RWPE2 (cell line): ENCODE data around the gene SLC15A1.

Experiments
- ATAC-seq: fragments of 200-7000 bp; cut with Tn5 transposase; 3 replicates; pipeline ENCODE4 v1.9.1; 2021; ENCODE audit warnings: low read depth
- DNase-seq: peaks from one replicate; pipeline ENCODE4 v3.0.0-alpha.2; 2020; ENCODE audit warnings: low spot score
- H3K27ac ChIP-seq: fragments of 450-650 bp; 2 replicates; pipeline ENCODE4 v1.5.1; 2017; ENCODE audit warnings: mild to moderate bottlenecking; ENCODE audit not compliant: poor library complexity, severe bottlenecking
- H3K27me3 ChIP-seq: fragments of 250-450 bp; sonication (Bioruptor Pico); 2 replicates; pipeline ENCODE4 v1.5.1; 2021; ENCODE audit warnings: mild to moderate bottlenecking, moderate library complexity; ENCODE audit not compliant: insufficient read depth, poor library complexity, severe bottlenecking
- H3K36me3 ChIP-seq: fragments of 250-450 bp; sonication (Bioruptor Pico); 2 replicates; pipeline ENCODE4 v1.5.1; 2020; ENCODE audit warnings: low read depth, mild to moderate bottlenecking, moderate library complexity
- H3K4me1 ChIP-seq: fragments of 250-450 bp; sonication (Bioruptor Pico); 2 replicates; pipeline ENCODE4 v1.5.1; 2021; ENCODE audit warnings: mild to moderate bottlenecking, moderate library complexity; ENCODE audit not compliant: insufficient read depth, poor library complexity, severe bottlenecking
- H3K4me3 ChIP-seq: fragments of 250-450 bp; sonication (Bioruptor Pico); 2 replicates; pipeline ENCODE4 v1.5.1; 2021; ENCODE audit warnings: mild to moderate bottlenecking, moderate library complexity; ENCODE audit not compliant: severe bottlenecking
- H3K9me3 ChIP-seq: fragments of 250-450 bp; sonication (Bioruptor Pico); 2 replicates; pipeline ENCODE4 v1.5.1; 2021; ENCODE audit warnings: mild to moderate bottlenecking, moderate library complexity; ENCODE audit not compliant: severe bottlenecking
- CTCF ChIP-seq: fragments of 450-650 bp; IDR thresholded peaks from one replicate; pipeline ENCODE4 v1.5.1; 2017; ENCODE audit warnings: mild to moderate bottlenecking, moderate library complexity; ENCODE audit not compliant: poor library complexity, severe bottlenecking

SLC15A1 gene

GRCh38 chr13:98672947-98673613 is 79.4 kb downstream of the SLC15A1 start:
- peak; percentile 76 for ATAC-seq
- Histone ChIP-seq H3K9me3 (no peaks in the 10 kb centered on the region), H3K27me3 (no peaks in the 10 kb centered on the region), H3K4me1 (no peaks in the 10 kb centered on the region), H3K27ac (no peak overlapping the region), H3K4me3 (no peak overlapping the region), H3K36me3 (no peaks in the 10 kb centered on the region)
- TF ChIP-seq CTCF: peak; percentile 94
- no peak for DNase-seq

GRCh38 chr13:98668155-98668554 is 84.3 kb downstream of the SLC15A1 start:
- no peak overlapping the region for H3K27ac ChIP-seq
- DNase-seq (no peak), ATAC-seq (no peak)
- H3K9me3 ChIP-seq: no peaks in the 10 kb centered on the region
- no peak overlapping the region for H3K4me3 ChIP-seq
- no peak for TF ChIP-seq CTCF
- H3K4me1 ChIP-seq: peaks cover 11% of the 10 kb centered on the region
- no peaks in the 10 kb centered on the region for H3K27me3 ChIP-seq
- no peaks in the 10 kb centered on the region for H3K36me3 ChIP-seq

GRCh38 chr13:98665638-98665995 is 86.9 kb downstream of the SLC15A1 start:
- ATAC-seq (no peak), DNase-seq (no peak)
- no peaks in the 10 kb centered on the region for H3K27me3 ChIP-seq
- H3K4me1 ChIP-seq: peaks cover 11% of the 10 kb centered on the region
- H3K9me3 ChIP-seq: no peaks in the 10 kb centered on the region
- no peak overlapping the region for H3K4me3 ChIP-seq
- H3K36me3 ChIP-seq: no peaks in the 10 kb centered on the region
- H3K27ac ChIP-seq: no peak overlapping the region
- no peak for TF ChIP-seq CTCF

GRCh38 chr13:98664924-98665637 is 87.4 kb downstream of the SLC15A1 start:
- Histone ChIP-seq H3K4me1 (peaks cover 11% of the 10 kb centered on the region), H3K4me3 (no peak overlapping the region), H3K27me3 (no peaks in the 10 kb centered on the region), H3K27ac (no peak overlapping the region), H3K9me3 (no peaks in the 10 kb centered on the region), H3K36me3 (no peaks in the 10 kb centered on the region)
- TF ChIP-seq CTCF: no peak
- DNase-seq (no peak), ATAC-seq (no peak)

- no peak for DNase-seq
- H3K27ac ChIP-seq: no peak overlapping the region
- no peak overlapping the region for H3K4me3 ChIP-seq
- H3K9me3 ChIP-seq: no peaks in the 10 kb centered on the region
- no peak for TF ChIP-seq CTCF
- H3K36me3 ChIP-seq: no peaks in the 10 kb centered on the region
- no peak for ATAC-seq
- no peaks in the 10 kb centered on the region for H3K27me3 ChIP-seq
- H3K4me1 ChIP-seq: peaks cover 11% of the 10 kb centered on the region
Observed at GRCh38 chr13:98664510-98664909, 88.0 kb downstream of the SLC15A1 start.
